Fibroblast of villous mesenchyme (primary cell): ENCODE data around the gene PABPN1L. TPM values are rescaled to one million over a fixed set of nuclear protein-coding genes. Genes with fewer than 3 reads are reported as not detected.

Experiments used
- DNase-seq: peaks from one replicate; pipeline ENCODE4 v3.0.0-alpha.2; 2010; ENCODE audit warnings: low read depth
- H3K4me3 ChIP-seq: 2 replicates; pipeline ENCODE4 v1.5.1; 2011; ENCODE audit warnings: low read depth, mild to moderate bottlenecking, low read length
- total RNA-seq: library from RNA; depleted of rRNA; stranded (reverse); fragments of >200 nt; gene quantifications from 2 replicates; pipeline ENCODE4 v1.2.3, GENCODE V29; 2012
- TF ChIP-seq, protein P1 (sequence below): IDR thresholded peaks from 2 replicates; pipeline ENCODE4 v1.5.1; 2012; ENCODE audit warnings: low read depth, mild to moderate bottlenecking, low read length; ENCODE audit not compliant: insufficient read depth

PABPN1L gene
- total RNA-seq, 1 donor: not detected

DNA sequence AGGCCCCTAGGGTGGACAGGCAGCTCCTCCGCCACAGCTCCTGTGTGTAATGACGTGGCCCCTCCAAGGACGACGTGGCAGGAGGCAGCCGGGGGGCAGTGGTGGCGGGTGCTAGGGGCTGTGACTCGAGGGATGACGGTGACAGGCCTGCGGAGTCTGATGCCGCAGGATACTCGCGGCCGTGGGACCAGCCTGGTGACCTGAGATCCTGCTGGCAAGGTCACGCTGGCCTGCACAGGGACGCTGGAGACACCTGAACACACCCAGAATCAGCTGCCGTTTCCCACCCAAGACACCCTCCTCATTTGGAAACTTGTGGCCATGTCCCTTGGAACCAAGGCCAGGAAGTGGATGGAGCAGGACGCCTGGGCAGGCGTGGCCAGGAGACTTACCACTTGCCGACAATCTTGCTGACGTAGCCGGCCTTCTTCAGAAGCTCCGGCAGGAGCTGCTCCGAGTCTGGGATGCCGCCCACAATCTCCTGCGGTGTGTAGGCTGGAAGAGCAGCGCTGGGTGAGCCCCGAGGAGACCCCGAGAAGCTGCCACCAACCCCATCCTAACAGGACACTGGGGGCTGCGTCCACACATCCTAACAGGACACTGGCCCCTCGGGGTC is 25.8 kb downstream of the PABPN1L start:
- H3K4me3 ChIP-seq: no peak overlapping the region
- TF ChIP-seq, protein P1, sequence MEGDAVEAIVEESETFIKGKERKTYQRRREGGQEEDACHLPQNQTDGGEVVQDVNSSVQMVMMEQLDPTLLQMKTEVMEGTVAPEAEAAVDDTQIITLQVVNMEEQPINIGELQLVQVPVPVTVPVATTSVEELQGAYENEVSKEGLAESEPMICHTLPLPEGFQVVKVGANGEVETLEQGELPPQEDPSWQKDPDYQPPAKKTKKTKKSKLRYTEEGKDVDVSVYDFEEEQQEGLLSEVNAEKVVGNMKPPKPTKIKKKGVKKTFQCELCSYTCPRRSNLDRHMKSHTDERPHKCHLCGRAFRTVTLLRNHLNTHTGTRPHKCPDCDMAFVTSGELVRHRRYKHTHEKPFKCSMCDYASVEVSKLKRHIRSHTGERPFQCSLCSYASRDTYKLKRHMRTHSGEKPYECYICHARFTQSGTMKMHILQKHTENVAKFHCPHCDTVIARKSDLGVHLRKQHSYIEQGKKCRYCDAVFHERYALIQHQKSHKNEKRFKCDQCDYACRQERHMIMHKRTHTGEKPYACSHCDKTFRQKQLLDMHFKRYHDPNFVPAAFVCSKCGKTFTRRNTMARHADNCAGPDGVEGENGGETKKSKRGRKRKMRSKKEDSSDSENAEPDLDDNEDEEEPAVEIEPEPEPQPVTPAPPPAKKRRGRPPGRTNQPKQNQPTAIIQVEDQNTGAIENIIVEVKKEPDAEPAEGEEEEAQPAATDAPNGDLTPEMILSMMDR: no peak
- no peak for DNase-seq

GRCh38 chr16:88839745-88840599 is 26.5 kb downstream of the PABPN1L start:
- TF ChIP-seq, protein P1: no peak
- no peak overlapping the region for H3K4me3 ChIP-seq
- no peak for DNase-seq

- TF ChIP-seq, protein P1: no peak
- DNase-seq: no peak
- H3K4me3 ChIP-seq: no peak overlapping the region
Measured at GRCh38 chr16:88839026-88839529, 27.4 kb downstream of the PABPN1L start.

- no peak overlapping the region for H3K4me3 ChIP-seq
- TF ChIP-seq, protein P1: no peak
- DNase-seq: no peak
Measured at GRCh38 chr16:88838566-88838965, 27.9 kb downstream of the PABPN1L start.

GRCh38 chr16:88837806-88838205 is 28.7 kb downstream of the PABPN1L start:
- no peak for DNase-seq
- no peak overlapping the region for H3K4me3 ChIP-seq
- TF ChIP-seq, protein P1: no peak

DNA sequence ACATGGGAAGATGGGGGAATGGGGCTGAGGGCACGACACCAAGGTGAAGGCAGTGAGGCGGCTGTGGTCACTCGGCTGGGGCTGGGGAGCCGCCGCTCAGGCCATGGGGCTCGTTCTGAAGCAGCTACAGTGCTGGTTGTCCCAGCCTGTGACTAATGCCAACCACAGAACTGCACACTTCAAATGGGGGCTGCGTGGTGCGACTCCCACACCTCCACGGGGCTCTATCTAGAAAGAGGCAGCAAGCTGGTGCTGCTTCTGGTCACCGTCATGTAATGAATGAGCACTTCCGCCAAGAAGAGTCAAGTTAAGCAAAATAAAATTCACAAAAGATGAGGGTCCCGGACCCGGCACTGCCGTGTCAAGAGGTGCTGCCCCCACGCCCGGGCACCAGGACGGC is 29.7 kb downstream of the PABPN1L start:
- no peak for DNase-seq
- H3K4me3 ChIP-seq: no peak overlapping the region
- TF ChIP-seq, protein P1: no peak
